Activated CD4-positive, CD25-positive, alpha-beta regulatory T cell treated with anti-CD3 and anti-CD28 coated beads, Interleukin-2, amount 50 U/mL, for 24 hours (primary cell): ENCODE results near the gene STAG3.

Experiments used
- ATAC-seq, 2 donors: fragments of 150-1000 bp; cut with Tn5 transposase; one replicate each; pipeline ENCODE4 v1.10.0; 2021; ENCODE audit warnings: mild to moderate bottlenecking in 1 of 2, moderate library complexity in 1 of 2

STAG3 gene

DNA sequence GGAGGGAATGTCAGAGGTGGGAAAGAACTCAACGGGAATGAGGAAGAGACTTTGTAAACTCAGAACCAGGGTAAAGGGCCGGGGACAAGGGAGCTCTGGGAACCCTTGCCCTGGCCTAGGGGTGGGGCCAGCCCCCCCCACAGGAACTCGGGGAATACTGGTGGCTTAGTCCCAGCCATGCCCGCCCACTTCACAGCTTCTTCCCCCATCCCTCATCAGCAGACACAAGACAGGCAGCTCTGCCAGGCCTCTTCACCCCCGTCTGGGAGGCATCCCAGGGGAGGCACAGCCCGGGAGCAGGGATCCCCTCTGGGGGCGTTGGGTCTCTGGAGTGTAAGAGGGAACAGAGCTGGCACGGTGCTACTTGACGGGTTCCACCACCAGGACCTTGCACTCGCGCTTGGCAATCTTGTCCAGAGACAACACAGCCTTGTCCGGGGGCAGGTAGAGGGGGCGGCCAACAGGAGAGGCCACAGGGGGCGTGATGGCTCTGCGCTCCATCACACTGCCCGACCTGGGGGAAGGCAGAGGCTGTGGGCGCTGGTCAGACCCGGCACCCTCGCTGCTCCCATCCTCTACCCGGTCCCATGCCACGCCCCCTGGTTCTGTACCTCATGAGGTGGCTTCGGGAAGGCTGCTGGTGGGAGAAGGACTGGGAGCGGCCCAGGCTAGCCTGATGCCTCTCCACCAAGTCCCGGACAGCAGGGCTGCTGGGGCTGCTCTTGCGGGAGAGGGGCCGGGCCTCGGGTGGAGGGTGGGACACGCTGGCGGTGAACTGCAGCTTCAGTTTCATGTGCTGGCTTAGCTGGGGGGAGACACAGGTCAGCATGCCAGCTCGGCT is 22.8 kb upstream of the STAG3 start:
- ATAC-seq: no peak

DNA sequence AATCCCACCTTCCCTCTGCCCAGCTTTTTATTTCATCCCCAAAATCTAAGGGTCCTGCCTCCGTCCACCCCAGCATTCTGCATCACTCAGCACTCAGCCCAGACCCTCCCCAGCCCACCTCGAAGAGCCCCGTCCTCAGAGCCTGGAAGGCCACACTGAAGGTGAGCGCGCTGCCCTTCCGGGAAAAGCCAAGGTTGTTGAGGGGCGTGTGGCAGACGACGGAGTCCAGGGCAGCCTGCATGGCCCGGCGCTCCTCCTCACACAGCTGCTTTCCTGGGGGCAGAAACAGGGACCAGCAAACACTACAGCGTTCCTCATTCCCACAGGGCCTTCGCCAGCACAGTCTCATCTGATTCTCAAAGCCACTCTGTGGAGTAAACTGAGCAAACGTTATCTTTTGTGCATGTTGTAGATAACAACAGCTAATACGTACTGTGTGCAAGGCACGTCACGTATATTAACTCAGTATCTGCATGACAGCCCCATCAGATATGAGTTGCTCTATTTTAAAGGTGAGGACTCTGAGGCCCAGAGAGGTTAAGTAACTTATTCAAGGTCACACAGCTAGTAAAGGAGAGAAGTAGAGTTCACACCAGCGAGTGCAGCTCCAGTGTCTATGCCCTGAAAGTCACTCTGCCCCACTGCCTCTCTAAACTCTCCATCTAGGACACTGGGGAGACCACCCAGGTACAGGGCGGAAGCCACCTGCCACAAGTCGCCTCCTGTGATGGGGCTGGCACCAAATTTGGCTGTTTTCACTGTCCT is 22.0 kb upstream of the STAG3 start:
- ATAC-seq: no peak

DNA sequence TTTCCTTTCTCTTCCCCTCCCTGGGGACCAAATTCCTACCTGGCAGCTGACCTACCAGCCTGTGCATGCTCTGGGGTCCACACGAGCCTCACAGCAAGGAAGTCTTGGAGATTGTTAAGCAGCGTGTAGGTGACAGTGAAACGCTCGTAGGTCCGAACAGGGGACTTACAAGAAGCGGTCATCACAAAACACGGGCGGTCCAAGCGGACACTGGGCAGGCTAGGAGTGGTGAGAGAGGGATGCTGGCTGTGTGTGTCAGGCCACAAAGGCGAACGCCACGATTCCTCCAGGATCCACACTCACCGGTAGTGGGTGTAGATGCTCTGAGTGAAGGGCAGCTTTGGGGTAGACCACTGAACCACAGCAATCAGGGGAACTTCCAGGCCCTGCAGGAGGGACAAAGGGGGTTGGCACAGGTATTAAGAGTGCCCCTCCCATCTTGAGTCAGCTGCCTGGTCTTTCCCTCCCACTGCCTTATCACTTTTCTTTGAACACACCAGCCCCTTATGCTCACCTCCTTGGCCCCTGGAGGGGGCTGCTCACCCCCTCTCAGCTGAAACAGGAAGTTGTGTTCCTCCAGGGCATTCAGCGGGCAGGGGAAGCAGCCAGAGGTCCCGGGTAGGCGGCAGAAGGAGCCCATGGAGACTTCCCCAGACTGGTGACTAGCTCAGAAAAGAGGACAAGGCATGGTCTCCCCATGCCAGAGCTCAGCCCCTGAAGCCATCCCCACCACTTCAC is 21.2 kb upstream of the STAG3 start:
- ATAC-seq: peak; percentile 22 to 29

DNA sequence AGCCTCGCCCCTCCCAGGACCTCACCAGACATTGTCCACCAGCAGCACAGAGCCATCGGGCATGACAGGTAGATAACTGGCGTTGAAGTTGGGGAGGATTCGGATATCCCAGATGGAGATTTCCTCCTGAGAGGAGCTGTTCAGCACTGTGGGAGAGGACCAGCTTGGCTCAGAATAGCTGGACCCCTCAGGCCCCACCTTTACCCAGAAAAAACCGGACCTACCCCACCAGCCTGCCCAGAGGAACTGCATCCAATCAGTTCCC is 20.7 kb upstream of the STAG3 start:
- ATAC-seq: no peak

DNA sequence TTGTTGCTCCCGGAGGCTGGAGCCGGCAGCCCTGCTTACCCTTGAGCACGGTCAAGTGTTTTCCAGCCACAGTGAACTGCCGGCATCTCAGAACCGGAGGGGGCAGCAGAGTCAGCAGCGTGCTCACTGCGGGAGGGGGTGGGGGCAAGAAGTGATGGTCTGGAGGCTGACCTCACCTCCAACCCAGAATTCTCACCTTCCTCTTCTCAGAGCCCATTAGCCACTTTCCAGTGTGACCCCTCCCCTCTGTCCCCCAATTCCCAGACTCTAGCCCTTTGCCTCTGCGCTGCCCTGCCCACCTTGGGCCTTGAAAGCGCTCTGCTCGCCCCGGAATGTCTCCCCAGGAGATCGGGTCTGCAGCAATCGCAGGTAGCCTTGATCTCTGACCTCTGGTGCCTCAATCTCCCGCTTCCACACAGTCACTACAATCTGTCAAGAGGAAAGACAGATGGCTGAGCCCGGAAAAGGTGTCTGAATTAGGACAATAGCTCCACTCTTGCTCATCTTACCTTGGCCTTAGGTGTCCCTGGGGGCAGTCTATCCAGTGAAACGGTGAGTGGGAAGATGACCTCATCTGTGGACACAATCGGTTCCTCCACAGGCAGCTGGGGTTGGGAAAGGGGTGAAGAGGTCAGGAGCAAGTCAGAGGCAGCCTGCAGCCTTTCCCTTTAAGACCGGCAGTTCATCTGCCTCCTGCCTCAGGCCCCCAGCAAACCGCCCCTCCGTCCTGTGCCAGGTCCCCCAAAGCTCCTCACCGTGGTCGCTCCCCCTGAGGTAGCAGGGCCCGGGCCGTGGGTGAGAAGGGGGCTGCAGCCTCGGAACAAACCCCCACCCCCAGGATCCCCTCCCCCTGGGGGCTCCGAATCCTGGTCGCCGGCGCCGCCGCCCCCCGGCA is 20.1 kb upstream of the STAG3 start:
- no peak for ATAC-seq

DNA sequence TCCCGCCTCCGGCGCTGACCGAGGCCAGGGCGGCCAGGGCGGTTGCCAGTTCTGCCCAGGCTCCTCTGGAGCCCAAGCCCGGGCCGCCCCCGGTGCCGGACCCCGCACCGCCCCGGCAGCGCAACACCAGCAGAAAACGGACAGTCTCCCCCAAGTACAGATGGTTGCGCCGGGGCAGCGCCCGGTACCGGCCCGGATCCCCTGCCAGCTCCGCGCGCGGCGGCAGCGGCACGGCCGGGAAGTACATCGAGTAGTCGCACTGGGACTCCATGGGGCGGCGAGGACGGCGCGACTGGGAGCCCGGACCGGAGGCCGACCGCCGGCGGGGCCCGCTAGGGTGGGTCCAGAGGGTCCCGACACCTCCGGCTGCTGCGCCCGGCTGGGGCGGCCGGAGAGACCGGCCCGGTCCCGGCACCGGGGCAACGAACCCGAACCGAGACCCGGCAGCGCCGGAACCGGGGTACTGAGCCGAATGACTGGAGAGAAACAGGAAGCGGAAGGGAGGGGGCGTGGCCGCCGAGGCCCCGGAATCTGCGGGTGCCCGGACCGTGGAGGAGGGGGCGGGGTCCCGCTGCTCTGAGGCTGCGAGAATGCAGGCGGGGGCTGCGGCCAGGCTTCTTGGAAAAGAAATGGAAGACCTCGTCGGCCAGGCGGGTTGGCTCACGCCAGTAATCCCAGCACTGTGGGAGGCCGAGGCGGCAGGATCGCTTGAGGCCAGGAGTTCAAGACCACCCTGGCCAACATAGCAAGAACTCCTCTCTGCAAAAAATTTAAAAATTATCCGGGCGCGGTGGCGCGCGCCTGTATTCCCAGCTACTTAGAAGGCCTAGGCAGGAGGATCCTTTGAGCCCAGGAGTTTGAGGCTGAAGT is 19.3 kb upstream of the STAG3 start, which contains the start of gene TRAPPC14:
Gene TRAPPC14, minus strand, starts transcription at position 495 of the 870 bp plus-strand sequence. Its CDS starts 224 bp downstream, at position 271.
- peak; percentile 91 to 92 for ATAC-seq

DNA sequence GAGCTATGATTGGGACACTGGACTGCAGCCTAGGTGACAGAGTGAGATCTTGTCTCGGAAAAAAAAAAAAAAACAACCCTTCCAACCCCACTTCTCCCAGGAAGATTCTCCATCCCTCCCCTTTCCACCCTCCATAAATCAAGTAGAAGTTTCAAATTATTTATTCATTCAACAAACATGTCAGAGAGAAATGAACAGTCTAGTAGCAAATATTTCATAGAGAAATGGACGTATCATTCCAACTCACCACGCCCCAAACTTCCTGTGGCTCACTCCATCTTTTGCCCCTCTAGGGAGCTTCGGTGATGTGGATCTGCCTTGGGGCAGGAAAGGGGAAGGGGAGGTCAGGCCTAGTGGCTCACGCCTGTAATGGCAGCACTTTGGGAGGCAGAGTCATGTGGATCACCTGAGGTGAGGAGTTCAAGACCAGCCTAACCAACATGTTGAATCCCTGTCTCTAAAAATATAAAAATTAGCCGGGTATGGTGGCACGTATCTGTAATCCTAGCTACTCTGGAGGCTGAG is 18.6 kb upstream of the STAG3 start:
- no peak for ATAC-seq

DNA sequence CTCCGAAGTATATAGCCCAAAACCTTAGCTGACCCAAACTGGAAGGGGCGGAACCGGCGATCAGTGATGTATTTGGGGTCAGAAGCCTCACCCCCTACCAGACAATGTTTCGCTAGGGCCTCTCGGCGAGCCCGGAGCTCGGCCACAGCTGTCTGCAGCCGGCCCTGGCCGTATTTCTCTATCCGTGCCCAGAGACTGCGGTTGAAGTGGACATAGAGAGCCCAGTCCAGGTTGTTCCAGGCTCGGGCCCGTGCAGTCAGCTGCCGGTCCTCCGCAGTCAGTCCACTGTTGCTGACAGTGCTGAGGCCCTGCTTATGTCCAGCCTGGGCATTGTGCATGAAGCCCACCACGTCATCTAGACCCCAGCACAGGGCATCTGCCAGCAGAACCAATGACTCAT is 17.7 kb upstream of the STAG3 start:
- ATAC-seq: no peak

DNA sequence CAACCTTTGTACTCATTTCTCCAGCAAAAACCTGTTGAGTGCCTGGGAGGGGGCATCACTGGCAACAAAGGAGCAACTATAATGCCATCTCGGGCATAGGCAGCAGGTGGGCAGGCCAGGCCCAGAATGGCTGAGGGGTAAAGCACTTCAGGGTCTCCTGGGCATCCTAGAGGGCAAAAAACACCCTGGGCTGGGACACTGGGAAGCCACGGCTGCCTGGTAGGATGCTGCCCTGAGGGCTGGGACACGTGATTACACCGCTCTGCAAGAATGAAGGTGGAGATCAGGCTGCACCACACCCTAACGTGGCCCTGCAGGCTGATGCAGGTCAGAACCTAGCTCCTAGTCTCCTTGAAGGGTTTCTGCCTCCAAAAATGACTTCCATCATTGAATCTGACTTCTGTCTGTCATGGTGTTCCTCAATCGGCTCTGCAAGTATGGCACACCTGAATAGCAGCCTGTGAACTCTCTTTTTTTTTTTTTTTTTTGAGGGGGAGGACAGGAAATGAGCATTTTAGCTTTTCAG is 14.6 kb upstream of the STAG3 start:
- ATAC-seq: no peak

DNA sequence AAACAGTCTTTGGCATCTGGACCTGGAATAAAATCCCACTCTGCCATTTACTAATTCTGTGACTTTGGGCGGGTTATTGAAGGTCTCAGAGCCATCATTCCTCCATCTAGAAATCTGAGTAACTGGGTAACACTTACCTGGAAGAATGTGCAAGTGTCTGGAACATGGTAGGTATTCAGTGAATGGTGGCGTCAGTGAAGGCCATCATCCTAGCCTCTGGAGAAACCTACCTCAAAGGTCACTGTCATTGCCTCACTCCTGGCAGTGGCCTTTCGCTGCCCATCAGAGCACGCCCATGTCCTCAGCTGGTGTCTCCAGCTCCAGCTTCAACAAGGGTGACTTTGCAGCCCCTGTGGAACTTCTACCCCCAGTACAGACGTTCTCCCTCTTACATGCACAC is 13.8 kb upstream of the STAG3 start:
- no peak for ATAC-seq

DNA sequence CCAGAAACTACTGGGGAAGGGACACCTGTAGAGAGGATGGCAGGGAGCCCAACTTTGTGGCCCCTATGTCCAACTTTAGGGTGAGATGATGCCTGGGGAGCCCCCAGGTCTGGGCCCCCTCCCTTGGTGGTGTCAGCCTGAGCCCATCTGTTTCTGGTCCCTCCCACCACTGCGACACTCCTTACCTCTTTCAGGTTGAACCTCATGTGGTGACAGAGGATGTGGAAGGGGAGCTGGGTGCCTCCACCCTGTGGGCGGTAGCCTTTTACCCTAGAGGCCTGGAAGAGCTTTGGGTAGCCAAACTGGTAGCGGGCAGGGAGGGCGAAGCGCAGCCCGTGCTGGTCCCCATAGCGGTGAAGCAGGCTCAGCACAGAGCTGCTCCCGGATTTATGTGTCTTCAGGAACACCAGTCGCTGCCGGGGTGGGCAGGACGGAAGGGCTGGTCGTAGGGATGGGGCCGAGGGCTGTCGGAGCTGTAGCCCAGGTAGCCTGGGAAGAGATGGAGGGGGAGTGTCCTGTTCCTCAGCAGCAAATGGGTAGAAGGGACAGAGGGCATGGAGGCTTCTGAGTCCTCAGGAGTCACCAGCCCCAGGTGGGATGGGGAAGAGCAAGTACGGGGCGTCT is 11.3 kb upstream of the STAG3 start:
- peak; percentile 41 to 46 for ATAC-seq

DNA sequence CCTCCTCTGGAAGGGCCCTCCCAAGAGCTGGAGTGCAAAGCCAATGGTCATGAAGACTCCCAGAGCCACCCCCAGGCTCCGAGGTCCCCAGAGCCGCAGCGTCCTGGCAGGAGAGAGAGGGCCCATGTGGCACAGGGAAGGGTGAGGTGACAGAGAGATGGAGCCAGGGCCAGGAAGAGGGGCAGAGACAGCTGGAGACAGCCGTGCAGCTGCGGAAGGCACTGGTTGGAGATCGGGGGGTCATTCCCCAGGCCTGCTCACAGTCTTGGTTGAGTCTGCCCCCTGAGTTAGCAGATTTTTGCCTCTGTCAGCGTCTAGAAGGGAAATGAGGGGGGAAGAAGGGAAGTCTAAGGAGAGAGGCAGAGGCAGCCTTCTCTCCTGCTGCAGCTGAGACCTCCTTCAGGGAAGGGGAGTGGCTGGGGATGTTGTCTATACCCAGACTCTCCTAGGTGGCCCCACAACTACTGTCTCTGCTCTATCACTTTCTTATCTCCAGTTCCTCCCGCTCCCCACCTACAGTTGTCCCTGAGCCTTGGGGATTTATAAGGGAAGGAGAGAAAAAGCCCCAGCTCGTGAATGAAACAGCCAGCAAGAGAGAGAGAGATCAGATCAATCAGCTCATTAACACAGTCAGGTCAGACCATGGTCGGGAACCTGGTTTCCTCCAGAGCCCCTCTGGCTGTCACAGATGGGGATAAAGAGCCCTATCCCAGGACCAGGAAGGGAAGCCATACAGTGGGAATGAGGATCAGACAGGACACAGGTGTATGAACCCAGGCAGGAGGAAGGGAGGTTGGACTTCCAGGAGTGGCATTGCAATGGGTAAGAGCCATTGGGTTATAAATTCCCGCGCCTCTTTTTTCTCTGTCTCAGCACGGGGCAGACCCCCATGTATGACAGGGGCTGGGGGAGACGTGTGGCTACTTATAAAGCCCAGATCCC is 10.5 kb upstream of the STAG3 start:
- no peak for ATAC-seq

DNA sequence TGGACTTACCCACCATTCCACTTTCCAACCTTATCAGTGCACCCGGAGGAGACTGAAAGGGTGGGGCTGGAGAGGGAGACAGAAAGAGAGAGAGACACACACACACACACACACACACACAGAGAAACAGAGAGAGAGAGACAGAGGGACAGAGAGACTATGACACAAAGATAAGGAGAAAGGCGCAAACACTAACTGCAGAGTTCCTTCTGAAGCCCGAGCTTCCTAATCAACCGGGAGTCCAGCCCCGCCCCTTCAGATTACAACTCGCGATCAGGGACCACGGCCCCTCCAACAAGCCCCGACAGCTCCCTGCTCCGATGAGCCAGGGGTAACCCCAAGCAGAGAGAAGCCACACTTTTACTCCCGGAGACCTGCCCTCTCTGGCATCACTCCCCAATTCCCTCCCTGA is 9.8 kb upstream of the STAG3 start:
- ATAC-seq: no peak

DNA sequence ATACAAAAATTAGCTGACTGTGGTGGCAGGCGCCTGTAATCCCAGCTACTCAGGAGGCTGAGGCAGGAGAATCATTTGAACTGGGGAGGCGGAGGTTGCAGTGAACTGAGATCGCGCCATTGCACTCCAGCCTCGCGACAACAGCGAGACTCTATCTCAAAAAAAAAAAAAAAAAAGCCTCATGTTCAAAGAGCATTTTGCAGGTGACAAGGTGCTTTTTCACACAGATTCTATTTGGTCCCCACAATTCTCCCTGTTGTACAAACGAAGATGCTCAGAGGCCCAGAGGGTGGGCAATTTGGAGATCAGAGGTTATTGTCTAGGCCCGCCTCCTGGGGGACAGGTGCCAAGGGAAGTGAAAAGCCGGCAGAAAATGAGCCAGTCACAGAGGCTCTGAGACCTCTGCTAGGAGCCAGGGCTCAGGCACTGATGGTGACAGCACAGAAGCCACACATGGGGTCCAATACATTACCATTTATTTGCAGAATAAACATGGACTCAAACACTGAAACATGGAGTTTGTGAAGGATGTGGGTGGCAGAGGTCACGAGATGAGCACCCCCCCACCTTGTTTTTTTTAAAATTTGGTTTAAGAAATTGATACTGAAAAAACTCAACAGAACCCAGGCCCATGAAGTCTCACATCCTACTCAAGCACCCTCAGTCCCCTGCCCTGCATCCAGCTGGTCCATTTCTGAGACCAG is 8.4 kb upstream of the STAG3 start:
- ATAC-seq: peak; percentile 34

DNA sequence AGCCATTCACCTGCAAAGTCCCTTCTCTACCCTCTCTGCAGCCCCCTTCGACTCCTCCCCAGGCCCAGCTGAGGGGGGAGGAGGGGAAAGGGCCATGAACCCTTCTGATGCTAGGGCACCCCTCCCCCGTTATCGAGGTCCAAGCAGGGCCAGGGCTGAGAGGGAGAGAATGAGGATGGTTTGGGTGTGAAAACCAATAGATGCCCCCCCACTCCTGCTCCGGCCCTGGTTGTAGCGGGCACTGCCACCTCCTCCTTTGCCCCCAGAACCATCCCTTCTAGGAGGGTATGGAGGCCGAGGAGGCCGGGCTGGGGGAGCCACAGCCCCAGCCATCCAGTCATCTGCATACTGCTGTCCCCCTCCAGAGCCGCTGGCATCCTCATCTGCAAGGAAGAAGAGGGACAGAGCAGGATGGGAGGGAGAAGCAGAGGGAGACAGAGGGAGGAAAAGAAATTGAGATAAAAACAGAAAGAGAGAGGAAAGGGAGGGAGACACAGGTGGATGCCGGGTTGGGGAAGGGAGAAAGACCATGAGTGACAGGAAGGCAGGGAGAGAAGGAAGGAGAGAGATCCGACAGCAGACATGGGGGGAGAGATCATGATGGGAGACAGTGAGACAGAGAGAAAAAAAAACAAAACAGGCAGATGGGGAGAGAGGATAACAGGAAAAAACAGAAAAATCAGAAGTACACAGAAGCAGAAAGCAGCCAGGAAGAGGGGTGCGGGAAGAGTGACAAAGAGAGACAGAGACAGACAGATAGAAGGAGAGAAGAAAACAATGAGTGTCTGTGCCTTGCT is 7.4 kb upstream of the STAG3 start:
- no peak for ATAC-seq

DNA sequence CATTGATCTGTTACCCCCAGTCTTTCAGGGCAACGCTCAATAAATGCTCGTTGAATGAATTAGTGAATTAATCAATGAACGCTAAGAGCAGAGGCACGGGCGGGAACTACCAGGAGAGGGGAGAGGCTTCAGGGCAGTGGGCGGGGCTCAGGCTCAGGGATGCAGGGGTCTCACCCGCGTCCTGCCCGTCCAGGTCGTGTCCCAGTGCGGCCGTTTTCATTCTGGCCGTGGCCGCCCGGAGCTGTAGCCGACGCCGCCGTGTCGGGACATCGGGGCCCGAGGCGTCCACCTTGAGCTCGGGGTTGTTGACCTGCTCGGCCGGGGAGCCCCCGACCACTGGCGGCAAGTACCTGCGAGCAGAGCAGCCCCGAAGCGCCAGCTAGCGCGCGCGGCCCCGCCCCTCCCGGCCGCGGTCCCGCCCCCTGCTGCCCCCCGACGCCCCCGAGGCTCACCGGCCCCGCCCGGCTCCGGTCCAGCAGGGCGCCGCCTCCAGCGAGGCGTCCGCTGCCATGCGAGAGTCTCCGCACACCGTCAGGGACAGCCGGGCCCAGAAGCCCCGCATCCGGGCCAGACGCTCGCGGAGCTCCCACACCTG is 6.5 kb upstream of the STAG3 start:
- peak in 1 of 2 donors; percentile 15 for ATAC-seq

DNA sequence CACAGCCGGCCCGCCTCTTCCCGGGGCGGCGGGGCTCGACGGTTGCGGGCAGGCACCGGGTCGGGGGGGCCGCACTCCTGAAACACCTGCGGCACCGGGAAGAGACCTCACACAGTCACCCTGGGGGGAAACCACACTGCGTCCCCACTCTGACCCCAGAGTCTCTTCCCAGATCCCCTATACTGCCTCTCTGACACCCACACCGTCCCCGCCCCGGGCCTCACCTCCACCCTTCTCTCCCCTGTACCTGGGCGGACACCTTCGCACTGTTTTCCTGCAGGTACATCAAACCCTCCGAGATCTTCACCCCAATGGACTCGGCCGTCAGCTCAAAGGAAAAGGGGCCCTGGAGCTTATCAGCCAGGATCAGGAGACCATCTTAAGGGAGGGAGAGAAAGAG is 5.9 kb upstream of the STAG3 start:
- no peak for ATAC-seq
